ENCODE measurements around the gene TRAPPC2B.
"Not testable (repeated sequence)": the region's sequence is repeated elsewhere in the genome, so short reads cannot be mapped to it uniquely, and the experiment has no call there.

Gene TRAPPC2B

GRCh38 chr19:57362997-57363687, at the start of gene TRAPPC2B, which contains the start of gene ZNF547:
TRAPPC2B (plus strand) TSS chr19:57363551; CDS start chr19:57364834, 1,283 bp downstream.
ZNF547 (plus strand) TSS chr19:57363551; CDS start chr19:57368556, 5,005 bp downstream.
- peak; percentile 93 to 96 (median 93) for DNase-seq

- DNase-seq, result no peak
These were observed 49.2 kb upstream of the TRAPPC2B start for GRCh38 chr19:57314146-57314545.

DNA sequence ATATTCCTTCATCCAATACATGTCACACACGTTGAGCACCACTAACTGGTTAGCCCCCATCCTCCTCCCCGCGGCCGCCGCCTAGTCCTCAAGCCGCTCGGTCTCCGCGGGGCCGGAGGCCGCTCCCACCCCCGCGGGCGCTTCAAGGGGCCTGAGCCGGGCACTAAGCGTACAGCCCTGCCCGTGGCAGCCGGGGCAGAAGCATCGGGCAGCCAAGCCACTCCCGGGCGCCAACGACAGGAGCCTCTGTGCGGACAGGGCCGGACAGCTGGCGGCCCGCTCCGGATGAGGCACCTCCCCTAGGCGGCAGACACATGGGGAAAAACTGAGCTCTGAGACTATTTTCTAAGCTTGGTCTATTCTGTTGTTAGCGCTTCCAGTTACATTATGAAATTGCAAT, 45.8 kb upstream of the TRAPPC2B start:
- DNase-seq, result no peak

- DNase-seq, result no peak
These were observed 43.5 kb upstream of the TRAPPC2B start for GRCh38 chr19:57319869-57320179.

- peak; percentile 74 to 80 (median 78) for DNase-seq
These were observed 42.9 kb upstream of the TRAPPC2B start, which contains the start of gene ZNF543 for GRCh38 chr19:57320180-57321084. ZNF543 (plus strand) TSS chr19:57320472; CDS start chr19:57320854, 382 bp downstream.

DNA sequence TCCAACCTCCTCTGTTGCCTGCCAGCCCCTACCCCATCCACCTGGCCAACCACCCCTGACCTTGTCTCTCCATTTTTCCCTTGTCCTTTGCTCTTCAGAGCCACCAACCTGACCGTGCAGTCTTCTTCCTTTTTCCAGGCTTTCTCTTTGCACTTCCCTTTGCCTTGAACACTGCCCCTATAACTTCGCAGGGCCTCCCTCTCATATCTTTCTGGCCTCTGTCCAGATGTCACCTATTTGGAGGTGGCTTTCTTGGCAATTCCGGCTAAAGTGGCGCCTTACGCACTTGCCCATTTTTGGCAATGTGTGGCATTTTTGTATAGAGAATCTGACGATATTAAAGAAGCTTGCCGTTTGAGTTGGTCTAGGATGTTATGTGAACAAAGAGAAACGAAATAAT, 42.2 kb upstream of the TRAPPC2B start:
- DNase-seq, result no peak

DNA sequence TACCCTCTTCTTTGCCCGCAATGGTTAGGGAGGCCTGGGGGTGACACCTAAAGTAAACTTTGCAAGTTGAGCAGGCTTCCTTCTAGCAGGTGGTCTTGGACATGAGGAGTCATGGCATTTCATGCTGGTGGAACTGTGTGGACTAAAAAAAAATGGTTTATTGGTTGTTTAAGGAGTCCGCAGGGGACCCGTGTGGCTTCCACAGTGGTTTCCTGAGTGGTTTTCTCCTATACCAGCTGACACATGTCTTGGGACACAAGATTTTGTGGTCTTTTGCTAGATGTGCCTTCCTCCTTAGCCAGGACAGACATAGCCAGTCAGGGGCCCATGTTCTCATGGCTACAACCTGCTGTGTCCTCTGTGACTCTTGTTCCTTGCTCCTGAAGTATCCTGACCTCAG, 41.6 kb upstream of the TRAPPC2B start:
- no peak for DNase-seq

- DNase-seq, result no peak
These were observed 38.4 kb upstream of the TRAPPC2B start for GRCh38 chr19:57324992-57325391.

- no peak for DNase-seq
These were observed 35.4 kb upstream of the TRAPPC2B start for GRCh38 chr19:57327993-57328392.

DNA sequence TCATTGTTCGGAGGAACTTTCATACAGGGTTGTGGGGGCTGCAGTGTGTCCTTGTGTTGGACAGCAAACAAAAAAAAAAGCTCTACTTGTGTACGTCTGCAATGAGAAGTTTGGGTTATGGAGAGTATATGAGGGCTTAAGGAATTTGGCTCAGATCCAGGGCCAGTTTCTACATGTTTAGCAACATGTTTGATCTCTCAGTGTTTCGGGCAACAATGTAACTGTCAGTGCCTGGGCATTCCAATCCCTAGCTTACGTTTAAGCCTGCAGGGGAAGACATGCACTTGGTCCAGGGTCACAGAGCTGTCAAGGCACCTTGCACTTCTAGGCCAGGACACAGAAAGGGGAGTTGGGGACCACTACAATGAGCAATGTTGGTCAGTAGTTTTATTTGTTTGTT, 29.2 kb upstream of the TRAPPC2B start:
- DNase-seq, result no peak

DNA sequence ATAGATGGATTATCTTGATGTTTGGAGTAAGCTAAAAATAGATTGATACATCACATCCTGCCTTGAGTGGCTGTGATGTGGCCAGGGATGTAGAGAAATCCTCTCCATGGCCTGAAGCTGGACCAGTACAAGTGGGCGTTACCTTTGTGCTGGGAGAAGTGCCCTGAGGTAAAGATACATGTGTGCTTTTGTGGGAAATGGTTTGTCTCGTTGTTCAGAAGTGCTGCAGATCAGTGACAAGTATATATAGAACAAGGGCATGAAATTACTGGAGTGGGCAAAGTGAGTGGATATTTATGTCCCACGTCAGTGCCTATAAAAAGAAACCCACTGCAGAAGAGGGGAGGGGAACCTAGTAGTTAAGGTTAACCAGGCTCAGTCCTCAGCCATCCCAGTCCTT, 24.5 kb upstream of the TRAPPC2B start:
- DNase-seq, result no peak

- no peak for DNase-seq
These were observed 20.8 kb upstream of the TRAPPC2B start for GRCh38 chr19:57342582-57342981.

GRCh38 chr19:57348136-57348535, 15.2 kb upstream of the TRAPPC2B start:
- DNase-seq, result no peak

- peak; percentile 41 to 67 (median 58) for DNase-seq
These were observed 12.2 kb upstream of the TRAPPC2B start, which contains the start of gene ZNF304 for GRCh38 chr19:57350877-57351805. ZNF304 (plus strand) TSS chr19:57351271; CDS start chr19:57351665, 394 bp downstream.

- DNase-seq, result no peak
These were observed 11.5 kb upstream of the TRAPPC2B start for GRCh38 chr19:57351867-57352266.

- no peak for DNase-seq
These were observed 7.4 kb upstream of the TRAPPC2B start for GRCh38 chr19:57355916-57356315.

- DNase-seq, result no peak
These were observed 5.9 kb upstream of the TRAPPC2B start for GRCh38 chr19:57357406-57357805.

DNA sequence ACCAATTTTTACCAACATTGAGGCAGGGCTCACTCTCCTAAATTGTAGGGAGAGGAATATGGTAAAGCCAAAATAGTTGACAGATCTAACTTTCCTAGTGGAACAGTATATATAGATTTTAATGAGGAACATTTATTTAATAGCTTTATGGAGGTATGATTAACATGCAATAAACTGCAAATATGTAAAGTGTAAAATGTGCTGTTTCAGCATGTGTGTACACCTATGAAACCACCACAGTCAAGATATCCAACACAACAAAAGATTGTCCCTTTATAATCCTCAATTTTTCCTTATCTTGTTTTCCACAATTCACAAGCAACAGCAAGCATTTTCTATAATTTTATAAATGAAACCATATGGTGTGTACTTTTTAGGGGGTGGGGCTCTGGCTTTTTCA, 4.1 kb upstream of the TRAPPC2B start:
- no peak for DNase-seq

GRCh38 chr19:57362419-57362818, 932 bp upstream of the TRAPPC2B start:
- DNase-seq, result no peak

DNA sequence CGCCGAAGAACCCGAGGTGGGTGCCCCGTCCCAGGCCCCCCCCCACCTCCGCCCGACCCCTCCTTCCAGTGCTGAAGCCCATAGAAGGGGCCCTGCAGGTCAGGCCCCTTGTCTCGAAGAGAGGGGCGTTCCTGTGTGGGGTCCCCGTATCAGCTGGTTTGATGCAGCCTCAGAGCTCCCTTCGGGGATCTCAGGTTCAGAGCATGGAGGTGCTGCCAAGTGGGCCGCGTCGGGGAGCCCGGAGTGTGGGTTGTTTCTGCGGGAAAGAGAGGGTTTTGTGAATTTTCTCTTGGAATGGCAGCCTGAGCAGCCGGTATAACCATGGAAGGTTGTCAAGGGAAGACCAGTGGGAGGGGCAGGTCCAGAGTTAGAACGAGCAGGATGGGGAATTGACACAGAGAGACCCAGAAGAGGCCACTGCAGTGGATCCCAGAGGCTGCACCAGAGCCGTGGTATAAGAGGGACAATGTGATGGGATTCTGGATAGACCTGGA, 384 bp downstream of the TRAPPC2B start:
- no peak for DNase-seq

- DNase-seq, result no peak
These were observed 3.4 kb downstream of the TRAPPC2B start for GRCh38 chr19:57366776-57367175.

DNA sequence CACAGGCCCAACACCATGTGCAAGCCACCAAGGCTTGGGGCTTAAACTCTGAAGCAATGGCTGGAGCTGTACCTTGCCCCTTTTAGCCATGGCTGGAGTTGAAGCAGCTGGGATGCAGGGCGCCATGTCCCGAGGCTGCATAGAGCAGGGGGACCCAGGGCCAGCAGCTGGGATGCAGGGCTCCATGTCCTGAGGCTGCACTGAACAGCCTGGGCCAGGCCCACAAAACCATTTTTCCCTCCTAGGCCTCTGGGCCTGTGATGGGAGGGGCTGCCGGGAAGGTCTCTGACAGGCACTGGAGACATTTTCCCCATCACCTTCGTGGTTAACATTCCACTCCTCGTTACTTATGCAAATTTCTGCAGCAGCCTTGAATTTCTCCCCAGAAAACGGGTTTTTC, 10.8 kb downstream of the TRAPPC2B start:
- no peak for DNase-seq

- DNase-seq, result not testable (repeated sequence)
These were observed 11.3 kb downstream of the TRAPPC2B start for GRCh38 chr19:57374647-57375046.
